Skeletal muscle tissue (tissue), 4 donors: ENCODE results near the gene FBLIM1. TPM values are rescaled to one million over a fixed set of nuclear protein-coding genes. Genes with fewer than 3 reads are reported as not detected.
"Not testable (repeated sequence)": the region's sequence is repeated elsewhere in the genome, so short reads cannot be mapped to it uniquely, and the experiment has no call there.

Experiments
- H3K27ac ChIP-seq: one replicate; pipeline ENCODE4 v1.7.0; 2013; ENCODE audit warnings: mild to moderate bottlenecking, low read depth, low read length, inconsistent platforms
- H3K27me3 ChIP-seq, 3 donors: one replicate each; pipeline ENCODE4 v1.7.0; 2013; ENCODE audit warnings: low read length in 3 of 3; ENCODE audit not compliant: control insufficient read depth in 3 of 3, insufficient read depth in 3 of 3
- H3K36me3 ChIP-seq, 3 donors: one replicate each; pipeline ENCODE4 v1.7.0; 2013; ENCODE audit warnings: low read length in 3 of 3; ENCODE audit not compliant: control insufficient read depth in 3 of 3, insufficient read depth in 3 of 3
- H3K4me1 ChIP-seq, 3 donors: one replicate each; pipeline ENCODE4 v1.7.0; 2013; ENCODE audit warnings: low read length in 3 of 3, mild to moderate bottlenecking in 3 of 3; ENCODE audit not compliant: control insufficient read depth in 3 of 3, insufficient read depth in 3 of 3
- H3K4me3 ChIP-seq, 3 donors: one replicate each; pipeline ENCODE4 v1.7.0; 2013; ENCODE audit warnings: low read length in 3 of 3
- H3K9ac ChIP-seq, 3 donors: one replicate each; pipeline ENCODE4 v1.7.0; 2013; ENCODE audit warnings: low read length in 3 of 3, mild to moderate bottlenecking in 3 of 3, moderate library complexity in 2 of 3, low read depth in 1 of 3
- H3K9me3 ChIP-seq, 3 donors: one replicate each; pipeline ENCODE4 v1.7.0; 2013; ENCODE audit warnings: low read length in 3 of 3; ENCODE audit not compliant: control insufficient read depth in 3 of 3
- total RNA-seq: library from RNA; depleted of rRNA; stranded (reverse); fragments of >200 nt; gene quantifications from one replicate; pipeline ENCODE4 v1.2.3, GENCODE V29; 2014
- donor health status: Osteomylitis.

Gene FBLIM1
- total RNA-seq, 1 donor from 2014 or later, result 7.3 TPM

- Histone ChIP-seq H3K27me3 (no peaks in the 10 kb centered on the region), H3K4me1 (peaks cover 15 to 25% (median 21%) of the 10 kb centered on the region in 3 donors), H3K9me3 (no peaks in the 10 kb centered on the region), H3K27ac (no peak overlapping the region), H3K4me3 (no peak overlapping the region), H3K36me3 (no peaks in the 10 kb centered on the region), H3K9ac (no peak overlapping the region)
These were observed 43.8 kb downstream of the FBLIM1 start for GRCh38 chr1:15802234-15802965.

- H3K9me3 ChIP-seq, result no peaks in the 10 kb centered on the region
- no peak overlapping the region for H3K4me3 ChIP-seq
- no peaks in the 10 kb centered on the region for H3K36me3 ChIP-seq
- peaks cover 15 to 25% (median 21%) of the 10 kb centered on the region in 3 donors for H3K4me1 ChIP-seq
- H3K9ac ChIP-seq, result no peak overlapping the region
- no peak overlapping the region for H3K27ac ChIP-seq
- H3K27me3 ChIP-seq, result no peaks in the 10 kb centered on the region
These were observed 44.8 kb downstream of the FBLIM1 start for GRCh38 chr1:15803380-15803779.

GRCh38 chr1:15804060-15804459, 45.5 kb downstream of the FBLIM1 start:
- no peak overlapping the region for H3K4me3 ChIP-seq
- no peaks in the 10 kb centered on the region for H3K36me3 ChIP-seq
- peaks cover 15 to 21% (median 18%) of the 10 kb centered on the region in 3 donors for H3K4me1 ChIP-seq
- no peak overlapping the region for H3K27ac ChIP-seq
- no peaks in the 10 kb centered on the region for H3K27me3 ChIP-seq
- H3K9ac ChIP-seq, result no peak overlapping the region
- H3K9me3 ChIP-seq, result no peaks in the 10 kb centered on the region

- no peak overlapping the region for H3K4me3 ChIP-seq
- no peaks in the 10 kb centered on the region for H3K36me3 ChIP-seq
- no peaks in the 10 kb centered on the region for H3K27me3 ChIP-seq
- H3K9me3 ChIP-seq, result no peaks in the 10 kb centered on the region
- no peaks in the 10 kb centered on the region for H3K4me1 ChIP-seq
- H3K27ac ChIP-seq, result no peak overlapping the region
- H3K9ac ChIP-seq, result no peak overlapping the region
These were observed 48.5 kb downstream of the FBLIM1 start for GRCh38 chr1:15807121-15807520.

- H3K27ac ChIP-seq, H3K36me3 ChIP-seq, H3K9ac ChIP-seq, H3K4me1 ChIP-seq, H3K4me3 ChIP-seq, H3K9me3 ChIP-seq, H3K27me3 ChIP-seq: not testable (repeated sequence)
These were observed 49.0 kb downstream of the FBLIM1 start, which contains the start of gene UQCRHL for GRCh38 chr1:15807549-15807948. Gene UQCRHL (minus strand): TSS chr1:15807649. CDS start chr1:15807649, 0 bp downstream.

- Histone ChIP-seq H3K27me3 (no peaks in the 10 kb centered on the region), H3K9ac (no peak overlapping the region), H3K27ac (no peak overlapping the region), H3K4me3 (no peak overlapping the region), H3K4me1 (no peaks in the 10 kb centered on the region), H3K36me3 (no peaks in the 10 kb centered on the region), H3K9me3 (no peaks in the 10 kb centered on the region)
These were observed 50.4 kb downstream of the FBLIM1 start for GRCh38 chr1:15808955-15809354.

- no peaks in the 10 kb centered on the region for H3K9me3 ChIP-seq
- no peaks in the 10 kb centered on the region for H3K36me3 ChIP-seq
- H3K9ac ChIP-seq, result no peak overlapping the region
- no peak overlapping the region for H3K4me3 ChIP-seq
- no peaks in the 10 kb centered on the region for H3K4me1 ChIP-seq
- no peak overlapping the region for H3K27ac ChIP-seq
- no peaks in the 10 kb centered on the region for H3K27me3 ChIP-seq
These were observed 51.5 kb downstream of the FBLIM1 start for GRCh38 chr1:15810073-15810472.

GRCh38 chr1:15816674-15817073, 58.1 kb downstream of the FBLIM1 start:
- Histone ChIP-seq H3K9me3 (no peaks in the 10 kb centered on the region), H3K27ac (no peak overlapping the region), H3K27me3 (no peaks in the 10 kb centered on the region), H3K4me3 (no peak overlapping the region), H3K36me3 (no peaks in the 10 kb centered on the region), H3K4me1 (peaks cover 0 to 6% (median 3%) of the 10 kb centered on the region in 3 donors), H3K9ac (no peak overlapping the region)

- no peak overlapping the region for H3K27ac ChIP-seq
- H3K27me3 ChIP-seq, result no peaks in the 10 kb centered on the region
- no peak overlapping the region for H3K4me3 ChIP-seq
- H3K9ac ChIP-seq, result no peak overlapping the region
- no peaks in the 10 kb centered on the region for H3K36me3 ChIP-seq
- H3K9me3 ChIP-seq, result no peaks in the 10 kb centered on the region
- peaks cover 0 to 7% (median 3%) of the 10 kb centered on the region in 3 donors for H3K4me1 ChIP-seq
These were observed 61.9 kb downstream of the FBLIM1 start for GRCh38 chr1:15820478-15820877.

GRCh38 chr1:15825800-15826199, 67.2 kb downstream of the FBLIM1 start:
- Histone ChIP-seq H3K27ac (no peak overlapping the region), H3K4me1 (peaks cover 0 to 3% (median 3%) of the 10 kb centered on the region in 3 donors)

More at GRCh38 chr1:15825800-15826199, 67.2 kb downstream of the FBLIM1 start:
- no peaks in the 10 kb centered on the region for H3K9me3 ChIP-seq
- H3K36me3 ChIP-seq, result no peaks in the 10 kb centered on the region
- no peak overlapping the region for H3K9ac ChIP-seq
- H3K27me3 ChIP-seq, result no peaks in the 10 kb centered on the region
- no peak overlapping the region for H3K4me3 ChIP-seq
